PFSK-1 (cell line): ENCODE data around the gene ELL.

Experiments used
- FOXP2 ChIP-seq: optimal IDR thresholded peaks from 2 replicates; pipeline ENCODE3; 2011; ENCODE audit warnings: borderline replicate concordance, control low read depth, inconsistent platforms; ENCODE audit not compliant: insufficient read depth; ENCODE audit errors: extremely low read length, extremely low read depth
- POLR2AphosphoS5 ChIP-seq: IDR thresholded peaks from 2 replicates; pipeline ENCODE4 v1.6.1; 2012; ENCODE audit warnings: low read depth, mild to moderate bottlenecking, control low read depth, low read length, moderate library complexity
- REST ChIP-seq, 2 experiments: IDR thresholded peaks; 2 replicates each; pipeline versions ENCODE4 v1.6.1 to v1.8.0; 2011 to 2012; ENCODE audit warnings: low read depth in 2 of 2, low read length in 2 of 2, control low read depth in 1 of 2, inconsistent platforms in 1 of 2, mild to moderate bottlenecking in 1 of 2, moderate library complexity in 1 of 2; ENCODE audit not compliant: insufficient read depth in 1 of 2
- SIN3A ChIP-seq: IDR thresholded peaks from 2 replicates; pipeline ENCODE4 v1.6.1; 2012; ENCODE audit warnings: mild to moderate bottlenecking, low read length, moderate library complexity, borderline replicate concordance; ENCODE audit not compliant: insufficient read depth
- TAF1 ChIP-seq: IDR thresholded peaks from 2 replicates; pipeline ENCODE4 v1.6.1; 2012; ENCODE audit warnings: low read length, control low read depth, borderline replicate concordance; ENCODE audit not compliant: insufficient read depth

DNA sequence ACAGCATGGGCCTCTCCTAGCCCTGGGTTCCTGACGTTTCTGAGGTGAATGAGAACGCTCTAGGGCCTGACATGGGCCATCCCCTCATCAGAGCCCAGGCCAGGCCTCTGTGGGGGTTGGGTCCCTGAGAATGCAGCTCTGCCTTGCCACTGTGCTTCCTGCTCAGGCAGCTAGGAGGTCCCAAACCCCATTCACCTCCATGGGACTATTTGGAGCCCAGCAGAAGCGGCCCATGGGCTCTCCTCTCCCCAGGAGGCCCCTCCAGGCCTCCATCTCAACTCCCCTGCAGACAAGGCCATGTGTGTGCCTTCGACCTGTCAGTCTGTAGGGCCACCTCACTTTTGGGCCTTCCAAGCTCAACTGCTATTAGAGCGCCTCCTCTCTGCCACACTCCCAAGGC, 36.9 kb downstream of the ELL start:
- TF ChIP-seq TAF1 (no peak), REST (IDR thresholded peaks at IDR 0.05; ENCODE audit: insufficient read depth in 1 of 2, low read depth in 2 of 2, low read length in 2 of 2) (no peak), POLR2AphosphoS5 (no peak), SIN3A (no peak), FOXP2 (no peak)
